HFFc6 (cell line): ENCODE results near the gene USP6NL. TPM values are rescaled to one million over a fixed set of nuclear protein-coding genes. Genes with fewer than 3 reads are reported as not detected.

Experiments
- DNase-seq: peaks from one replicate; pipeline ENCODE4 v3.0.0-alpha.2; 2018
- H3K27ac Mint-ChIP-seq: 2 replicates; pipeline ENCODE4 v1.8.0; 2020; ENCODE audit warnings: mild to moderate bottlenecking, mixed read lengths
- H3K27me3 Mint-ChIP-seq: 2 replicates; pipeline ENCODE4 v1.8.0; 2021; ENCODE audit warnings: mild to moderate bottlenecking, moderate library complexity, mixed read lengths; ENCODE audit not compliant: insufficient read depth
- H3K36me3 Mint-ChIP-seq: 2 replicates; pipeline ENCODE4 v1.8.0; 2021; ENCODE audit warnings: low read depth, mixed read lengths
- H3K4me1 Mint-ChIP-seq: 2 replicates; pipeline ENCODE4 v1.8.0; 2020; ENCODE audit warnings: low read depth, mixed read lengths
- H3K4me3 Mint-ChIP-seq: 2 replicates; pipeline ENCODE4 v1.8.0; 2020; ENCODE audit warnings: mild to moderate bottlenecking, moderate library complexity, mixed read lengths
- H3K9me3 Mint-ChIP-seq: 2 replicates; pipeline ENCODE4 v1.8.0; 2020; ENCODE audit warnings: mild to moderate bottlenecking, mixed read lengths
- CTCF ChIP-seq: fragments of 200-600 bp; sonication (generic); IDR thresholded peaks from 2 replicates; pipeline ENCODE4 v1.5.0; 2021; ENCODE audit warnings: antibody characterized with exemption, mild to moderate bottlenecking
- total RNA-seq, 6 experiments: library from RNA; stranded (reverse); fragmentation: NEBNext Ultra II Directional; extraction: Animal tissue kit (Norgen Biotek cat#: 25700); gene quantifications; 2 replicates in 1 of 6; 3 replicates in 5 of 6; pipeline ENCODE4 v1.2.3, GENCODE V29; 2021

The USP6NL gene
- total RNA-seq, 6 experiments from 2014 or later, result 9.8 to 13.3 (median 11.8) TPM

GRCh38 chr10:11430421-11431215, 180.8 kb downstream of the USP6NL start:
- TF ChIP-seq CTCF, result no peak
- no peak for DNase-seq
- no peak overlapping the region for H3K27ac Mint-ChIP-seq
- no peak overlapping the region for H3K4me3 Mint-ChIP-seq
- H3K9me3 Mint-ChIP-seq, result peaks cover 7% of the 10 kb centered on the region
- H3K27me3 Mint-ChIP-seq, result peaks cover 10% of the 10 kb centered on the region
- no peaks in the 10 kb centered on the region for H3K36me3 Mint-ChIP-seq
- H3K4me1 Mint-ChIP-seq, result no peaks in the 10 kb centered on the region

GRCh38 chr10:11429439-11430052, 181.9 kb downstream of the USP6NL start:
- no peaks in the 10 kb centered on the region for H3K36me3 Mint-ChIP-seq
- H3K27ac Mint-ChIP-seq, result no peak overlapping the region
- no peak overlapping the region for H3K4me3 Mint-ChIP-seq
- H3K27me3 Mint-ChIP-seq, result peaks cover 10% of the 10 kb centered on the region
- no peak for TF ChIP-seq CTCF
- no peaks in the 10 kb centered on the region for H3K4me1 Mint-ChIP-seq
- H3K9me3 Mint-ChIP-seq, result peaks cover 7% of the 10 kb centered on the region
- DNase-seq, result no peak

- Mint-ChIP-seq H3K27me3 (peaks cover 14% of the 10 kb centered on the region), H3K27ac (no peak overlapping the region), H3K4me3 (no peak overlapping the region), H3K9me3 (peaks cover 15% of the 10 kb centered on the region), H3K36me3 (no peaks in the 10 kb centered on the region), H3K4me1 (no peaks in the 10 kb centered on the region; the same call in 1 of the 2 replicates)
- no peak for TF ChIP-seq CTCF
- DNase-seq, result no peak
Measured at GRCh38 chr10:11425676-11426075, 185.8 kb downstream of the USP6NL start.

- Mint-ChIP-seq H3K27ac (no peak overlapping the region), H3K4me1 (no peaks in the 10 kb centered on the region; the same call in 1 of the 2 replicates), H3K4me3 (no peak overlapping the region), H3K9me3 (peaks cover 15% of the 10 kb centered on the region), H3K27me3 (peaks cover 11% of the 10 kb centered on the region), H3K36me3 (no peaks in the 10 kb centered on the region)
- DNase-seq, result no peak
- no peak for TF ChIP-seq CTCF
Measured at GRCh38 chr10:11425296-11425610, 186.2 kb downstream of the USP6NL start.

GRCh38 chr10:11424456-11425295, 186.8 kb downstream of the USP6NL start:
- Mint-ChIP-seq H3K4me1 (no peaks in the 10 kb centered on the region; the same call in 1 of the 2 replicates), H3K9me3 (peaks cover 14% of the 10 kb centered on the region), H3K27ac (no peak overlapping the region), H3K27me3 (peaks cover 9% of the 10 kb centered on the region), H3K4me3 (no peak overlapping the region), H3K36me3 (no peaks in the 10 kb centered on the region)
- peak; percentile 91 for TF ChIP-seq CTCF
- DNase-seq, result peak; percentile 41
